Liver (tissue), 3 donors: ENCODE data around the gene CHIT1.

Experiments
- CTCF ChIP-seq: fragments of 150-350 bp; IDR thresholded peaks from 2 replicates; pipeline ENCODE4 v1.5.1; 2017; ENCODE audit warnings: improper control_type of control experiment, low read depth, low read length; ENCODE audit not compliant: missing input control
- GABPA ChIP-seq, 2 donors: IDR thresholded peaks in 1 of 2; conservative IDR thresholded peaks in 1 of 2; 2 replicates each; pipeline ENCODE4 v1.6.1; 2016; ENCODE audit warnings: antibody characterized with exemption in 2 of 2, mild to moderate bottlenecking in 1 of 2, moderate library complexity in 1 of 2
- RAD21 ChIP-seq, 2 donors: IDR thresholded peaks; 2 replicates each; pipeline ENCODE4 v1.6.1; 2016; ENCODE audit warnings: antibody characterized with exemption in 2 of 2, mild to moderate bottlenecking in 2 of 2
- TF ChIP-seq, protein P1 (sequence below): IDR thresholded peaks from 2 replicates; pipeline ENCODE4 v1.6.1; 2016; ENCODE audit warnings: antibody characterized with exemption, mild to moderate bottlenecking
- donor health status: healthy.
- donor health status: healthy.

- no peak for TF ChIP-seq RAD21 (IDR thresholded peaks at IDR 0.05)
- TF ChIP-seq, protein P1, sequence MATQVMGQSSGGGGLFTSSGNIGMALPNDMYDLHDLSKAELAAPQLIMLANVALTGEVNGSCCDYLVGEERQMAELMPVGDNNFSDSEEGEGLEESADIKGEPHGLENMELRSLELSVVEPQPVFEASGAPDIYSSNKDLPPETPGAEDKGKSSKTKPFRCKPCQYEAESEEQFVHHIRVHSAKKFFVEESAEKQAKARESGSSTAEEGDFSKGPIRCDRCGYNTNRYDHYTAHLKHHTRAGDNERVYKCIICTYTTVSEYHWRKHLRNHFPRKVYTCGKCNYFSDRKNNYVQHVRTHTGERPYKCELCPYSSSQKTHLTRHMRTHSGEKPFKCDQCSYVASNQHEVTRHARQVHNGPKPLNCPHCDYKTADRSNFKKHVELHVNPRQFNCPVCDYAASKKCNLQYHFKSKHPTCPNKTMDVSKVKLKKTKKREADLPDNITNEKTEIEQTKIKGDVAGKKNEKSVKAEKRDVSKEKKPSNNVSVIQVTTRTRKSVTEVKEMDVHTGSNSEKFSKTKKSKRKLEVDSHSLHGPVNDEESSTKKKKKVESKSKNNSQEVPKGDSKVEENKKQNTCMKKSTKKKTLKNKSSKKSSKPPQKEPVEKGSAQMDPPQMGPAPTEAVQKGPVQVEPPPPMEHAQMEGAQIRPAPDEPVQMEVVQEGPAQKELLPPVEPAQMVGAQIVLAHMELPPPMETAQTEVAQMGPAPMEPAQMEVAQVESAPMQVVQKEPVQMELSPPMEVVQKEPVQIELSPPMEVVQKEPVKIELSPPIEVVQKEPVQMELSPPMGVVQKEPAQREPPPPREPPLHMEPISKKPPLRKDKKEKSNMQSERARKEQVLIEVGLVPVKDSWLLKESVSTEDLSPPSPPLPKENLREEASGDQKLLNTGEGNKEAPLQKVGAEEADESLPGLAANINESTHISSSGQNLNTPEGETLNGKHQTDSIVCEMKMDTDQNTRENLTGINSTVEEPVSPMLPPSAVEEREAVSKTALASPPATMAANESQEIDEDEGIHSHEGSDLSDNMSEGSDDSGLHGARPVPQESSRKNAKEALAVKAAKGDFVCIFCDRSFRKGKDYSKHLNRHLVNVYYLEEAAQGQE = no peak
- no peak for TF ChIP-seq CTCF
- no peak for TF ChIP-seq GABPA (IDR thresholded peaks at IDR 0.05 in 1 of 2, conservative IDR thresholded peaks at IDR 0.05 in 1 of 2)
These were observed 51.9 kb downstream of the CHIT1 start for GRCh38 chr1:203177470-203178039.
